Loucy (cell line): ENCODE results near the gene CENPX.

ENCODE experiments used
- CTCF ChIP-seq: fragments of 200-600 bp; sonication (generic); conservative IDR thresholded peaks from 2 replicates; pipeline ENCODE4 v1.5.1; 2014; ENCODE audit warnings: mild to moderate bottlenecking, antibody characterized with exemption, low read length
- EZH2phosphoT487 ChIP-seq: fragments of 200-600 bp; IDR thresholded peaks from 2 replicates; pipeline ENCODE4 v1.6.1; 2018; ENCODE audit warnings: antibody characterized with exemption, mild to moderate bottlenecking, moderate library complexity, borderline replicate concordance

- TF ChIP-seq CTCF (no peak), EZH2phosphoT487 (no peak)
These were observed 27.6 kb upstream of the CENPX start for GRCh38 chr17:82050152-82050760.
